Heart right ventricle (tissue), 16 donors: ENCODE results near the gene LETM1. TPM values are rescaled to one million over a fixed set of nuclear protein-coding genes. Genes with fewer than 3 reads are reported as not detected.

Experiments used
- ATAC-seq, 8 donors: fragments of 200-7000 bp; cut with Tn5 transposase; one replicate each; pipeline ENCODE4 v1.9.1; 2020; ENCODE audit warnings: mild to moderate bottlenecking in 8 of 8, moderate library complexity in 8 of 8, moderate number of reproducible peaks in 1 of 8
- DNase-seq, 2 donors: peaks; one replicate each; pipeline ENCODE4 v3.0.0-alpha.2; 2020
- H3K27ac ChIP-seq, 10 donors: fragments of 200-600 bp; sonication (generic) in 2 of 10; one replicate each; pipeline versions ENCODE4 v1.5.0 to v1.8.0; 2020 to 2022; ENCODE audit warnings: mild to moderate bottlenecking in 3 of 10
- H3K27me3 ChIP-seq, 7 donors: fragments of 200-600 bp; one replicate each; pipeline ENCODE4 v1.8.0; 2021 to 2022; ENCODE audit warnings: mild to moderate bottlenecking in 2 of 7
- H3K36me3 ChIP-seq, 9 donors: fragments of 200-600 bp; sonication (generic) in 1 of 9; one replicate each; pipeline versions ENCODE4 v1.5.0 to v1.8.0; 2020 to 2022; ENCODE audit warnings: mild to moderate bottlenecking in 2 of 9
- H3K4me1 ChIP-seq, 9 donors: fragments of 200-600 bp; sonication (generic) in 1 of 9; one replicate each; pipeline versions ENCODE4 v1.5.0 to v1.8.0; 2020 to 2022; ENCODE audit warnings: mild to moderate bottlenecking in 4 of 9
- H3K4me3 ChIP-seq, 10 donors: fragments of 200-600 bp; sonication (generic) in 2 of 10; one replicate each; pipeline versions ENCODE4 v1.5.0 to v1.8.0; 2020 to 2022; ENCODE audit warnings: mild to moderate bottlenecking in 7 of 10, moderate library complexity in 2 of 10
- H3K9me3 ChIP-seq, 11 donors: fragments of 200-600 bp in 10 of 11; sonication (generic) in 2 of 11; one replicate each; pipeline versions ENCODE4 v1.5.0 to v1.8.0; 2013 to 2022; ENCODE audit warnings: mild to moderate bottlenecking in 2 of 11, control low read depth in 1 of 11, moderate library complexity in 1 of 11
- CTCF ChIP-seq, 9 donors: fragments of 200-600 bp; sonication (generic) in 2 of 9; IDR thresholded peaks; one replicate each; pipeline versions ENCODE4 v1.5.0 to v1.8.0; 2021 to 2022; ENCODE audit warnings: antibody characterized with exemption in 9 of 9, mild to moderate bottlenecking in 5 of 9, moderate library complexity in 1 of 9
- WGBS, 2 donors: extraction: QIAGEN DNeasy Blood & Tissue Kit; methylation state at CpG; one replicate each; pipeline ENCODE4 v1.1.7; 2013; ENCODE audit warnings: inconsistent platforms in 1 of 2; 5-methylcytosine and 5-hydroxymethylcytosine counted together
- intact Hi-C, 10 donors: fragments of 100-400 bp; cut with DNase I; formaldehyde crosslinking; loops; one replicate each; pipeline versions ENCODE4 v1.11.1 to v1.14.2; 2022
- polyA plus RNA-seq, 2 donors: library from polyadenylated mRNA; stranded (reverse); fragments of 200-250 nt; gene quantifications; one replicate each; pipeline ENCODE4 v1.2.3, GENCODE V29; 2013
- total RNA-seq, 10 donors: library from RNA; stranded (reverse); fragmentation: NEBNext Ultra II Directional in 3 of 10; extraction: Animal tissue kit (Norgen Biotek cat#: 25700) in 3 of 10; gene quantifications; one replicate each; pipeline versions ENCODE4 v1.2.1 to v1.2.4, GENCODE V29; 2021 to 2023
- donor health status: Arrhythmogenic right ventricular cardiomyopathy.
- donor health status: ischemic (EF 13 %, LVEDD 7.1; RV severe dilation, severe dysfunction).
- donor health status: healthy with polysubstance abuse.
- donor health status: DM: no; HTN: yes; CAD: no.
- donor health status: DM: no; HTN: no; CAD: no.
- donor health status: ischemic (EF 25% LVEDD 6.9; RV normal size, moderate dysfunction).
- donor health status: ischemic (EF 25% LVEDD 5.7; RV mildly dilated, moderate dysfunction).
- donor health status: healthy.
- donor health status: DM: yes; HTN: yes; CAD: no.
- donor health status: Ischemic cardiomyopathy.
- donor health status: ischemic (EF 35%, LVEDD 5.7; RV mildly dilated, moderate dysfunction).
- donor health status: nonischemic (EF 11% LVEDD 7.7; RV severe dilation, severe dysfunction).
- donor health status: DM: yes; HTN: yes; CAD: no.
- donor health status: PGD.
- donor health status: ischemic (EF 29% LVEDD 5.4; RV normal size, mild dysfunction).
- donor health status: nonischemic (EF 23%, LVEDD 6.1; RV moderate dilation, normal function).

The LETM1 gene
- total and polyA plus RNA-seq, 12 donors = 23.4 to 53.1 (median 41.2) TPM

- peak overlapping the region in 1 of 10 donors; percentile 30 for H3K27ac ChIP-seq
- DNase-seq (no peak), ATAC-seq (no peak)
- intact Hi-C loops = loop anchor here in 1 of 10 donors (10.0 kb wide), 1 partner anchor 52 kb away; no protein-coding TSS in a partner anchor
- WGBS, 2 donors = 81 to 86% methylated on average over 9 of the region's 9 CpGs
- peaks cover 8 to 68% (median 51%) of the 10 kb centered on the region in 9 donors for H3K4me1 ChIP-seq
- no peak for TF ChIP-seq CTCF (IDR thresholded peaks at IDR 0.05)
- H3K27me3 ChIP-seq = no peaks in the 10 kb centered on the region
- no peak overlapping the region for H3K4me3 ChIP-seq
- H3K36me3 ChIP-seq = peaks cover 0 to 7% (median 0%) of the 10 kb centered on the region in 9 donors
- H3K9me3 ChIP-seq = no peaks in the 10 kb centered on the region
Measured at GRCh38 chr4:1852904-1853623, 2.9 kb downstream of the LETM1 start.

- 61 to 71% methylated on average over 16 of the region's 16 CpGs for whole genome bisulfite sequencing, 2 donors
- H3K27me3 ChIP-seq = no peaks in the 10 kb centered on the region
- ATAC-seq (peak in 4 of 8 donors; percentile 29 to 55 (median 53)), DNase-seq (peak; percentile 56 to 62)
- H3K9me3 ChIP-seq = no peaks in the 10 kb centered on the region
- H3K4me3 ChIP-seq = no peak overlapping the region
- peaks cover 0 to 20% (median 0%) of the 10 kb centered on the region in 9 donors for H3K36me3 ChIP-seq
- intact Hi-C loops = loop anchor here in 1 of 10 donors (10.0 kb wide), 1 partner anchor 53 kb away; no protein-coding TSS in a partner anchor
- peak overlapping the region in 8 of 10 donors; percentile 13 to 69 (median 53) for H3K27ac ChIP-seq
- peaks cover 8 to 58% (median 41%) of the 10 kb centered on the region in 9 donors for H3K4me1 ChIP-seq
- no peak for TF ChIP-seq CTCF (IDR thresholded peaks at IDR 0.05)
Measured at GRCh38 chr4:1851575-1852410, 4.2 kb downstream of the LETM1 start.

GRCh38 chr4:1851160-1851559 is 4.8 kb downstream of the LETM1 start:
- Histone ChIP-seq H3K4me1 (peaks cover 8 to 55% (median 38%) of the 10 kb centered on the region in 9 donors), H3K27ac (peak overlapping the region in 7 of 10 donors; percentile 13 to 69 (median 48)), H3K4me3 (no peak overlapping the region), H3K36me3 (peaks cover 0 to 26% (median 0%) of the 10 kb centered on the region in 9 donors), H3K27me3 (no peaks in the 10 kb centered on the region), H3K9me3 (no peaks in the 10 kb centered on the region)
- intact Hi-C loops = loop anchor here in 1 of 10 donors (10.0 kb wide), 1 partner anchor 54 kb away; no protein-coding TSS in a partner anchor
- TF ChIP-seq CTCF (IDR thresholded peaks at IDR 0.05) = no peak
- DNase-seq = no peak
- peak in 1 of 8 donors; percentile 24 for ATAC-seq
- WGBS, 2 donors = 50 to 63% methylated on average over 11 of the region's 11 CpGs

- H3K4me1 ChIP-seq = peaks cover 8 to 54% (median 37%) of the 10 kb centered on the region in 9 donors
Measured at GRCh38 chr4:1850276-1850675, 5.7 kb downstream of the LETM1 start.

More at GRCh38 chr4:1850276-1850675, 5.7 kb downstream of the LETM1 start:
- DNase-seq (no peak), ATAC-seq (peak in 1 of 8 donors; percentile 39)
- 78 to 83% methylated on average over 10 of the region's 10 CpGs for WGBS, 2 donors
- Histone ChIP-seq H3K27ac (peak overlapping the region in 1 of 10 donors; percentile 66), H3K9me3 (no peaks in the 10 kb centered on the region), H3K27me3 (no peaks in the 10 kb centered on the region), H3K4me3 (no peak overlapping the region), H3K36me3 (peaks cover 0 to 35% (median 0%) of the 10 kb centered on the region in 9 donors)
- intact Hi-C loops = loop anchor here in 1 of 10 donors (10.0 kb wide), 1 partner anchor 55 kb away; no protein-coding TSS in a partner anchor
- no peak for TF ChIP-seq CTCF (IDR thresholded peaks at IDR 0.05)
